ENCODE measurements around the gene STAT5B. TPM values are rescaled to one million over a fixed set of nuclear protein-coding genes. Genes with fewer than 3 reads are reported as not detected.
"Not testable (repeated sequence)": the region's sequence is repeated elsewhere in the genome, so short reads cannot be mapped to it uniquely, and the experiment has no call there.

Gene STAT5B
- total RNA-seq, 1 donor from 2014 or later, result 156 TPM

- intact Hi-C loops (cut with micrococcal nuclease), result no loop called here
Measured at GRCh38 chr17:42200706-42201457, 75.3 kb downstream of the STAT5B start.

DNA sequence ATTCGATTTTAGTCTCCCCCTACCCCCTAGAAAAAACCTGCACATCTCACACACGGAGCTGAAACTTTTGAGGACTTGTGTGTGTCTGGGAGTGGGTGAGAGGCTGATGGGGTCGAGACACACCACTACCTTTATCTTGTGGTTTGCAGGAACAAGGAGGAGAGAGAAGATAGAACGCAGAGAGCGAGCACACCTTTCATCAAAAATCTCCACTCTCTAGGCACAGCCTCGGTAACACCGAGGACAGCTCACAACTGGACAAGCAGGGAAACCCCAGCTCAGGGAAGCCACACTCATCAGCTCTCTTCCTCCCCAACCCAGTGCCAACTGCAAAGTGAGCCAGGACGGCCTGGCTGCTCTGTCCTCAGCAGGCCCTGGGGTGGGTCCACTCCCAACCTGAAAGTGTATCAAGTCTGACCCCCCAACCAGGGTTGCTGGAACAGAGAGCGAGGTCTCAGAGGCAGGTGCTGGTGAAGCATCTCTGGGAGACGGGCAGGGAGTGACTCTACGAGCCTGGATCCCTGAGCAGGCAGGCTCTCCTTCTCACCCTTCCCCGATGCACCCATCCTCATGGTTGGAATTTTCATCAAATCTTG, 76.7 kb downstream of the STAT5B start:
- intact Hi-C loops (cut with micrococcal nuclease), result no loop called here

DNA sequence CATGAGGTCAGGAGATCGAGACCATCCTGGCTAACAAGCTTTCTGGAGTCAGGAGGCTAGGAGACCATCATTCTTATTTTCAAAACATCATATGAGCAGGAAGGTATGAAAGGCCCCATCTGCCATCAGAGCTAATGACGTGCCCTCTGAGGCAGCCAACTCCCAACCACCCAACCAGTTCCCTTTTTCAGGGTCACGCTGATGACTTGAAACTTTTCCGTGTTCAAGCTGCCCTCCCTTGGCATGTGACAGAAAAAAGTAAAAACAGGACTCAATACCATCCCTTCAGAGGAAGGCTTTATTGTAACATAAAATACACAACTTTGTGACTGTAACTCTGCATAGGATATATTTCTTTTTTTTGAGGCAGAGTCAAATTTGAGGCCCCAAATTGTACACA, 77.3 kb downstream of the STAT5B start:
- intact Hi-C loops (cut with micrococcal nuclease), result no loop called here

GRCh38 chr17:42197564-42198156, 78.5 kb downstream of the STAT5B start:
- intact Hi-C loops (cut with micrococcal nuclease), result no loop called here

- intact Hi-C loops (cut with micrococcal nuclease), result loop anchor here (1.0 to 5.0 kb wide), 4 partner anchors 10 to 277 kb away; partner anchors contain the start of gene ACLY
Measured at GRCh38 chr17:42193969-42194899, 82.0 kb downstream of the STAT5B start, which contains the start of gene GHDC. TSS of gene GHDC (minus strand) at chr17:42194494. CDS start at chr17:42193581, 913 bp downstream.

DNA sequence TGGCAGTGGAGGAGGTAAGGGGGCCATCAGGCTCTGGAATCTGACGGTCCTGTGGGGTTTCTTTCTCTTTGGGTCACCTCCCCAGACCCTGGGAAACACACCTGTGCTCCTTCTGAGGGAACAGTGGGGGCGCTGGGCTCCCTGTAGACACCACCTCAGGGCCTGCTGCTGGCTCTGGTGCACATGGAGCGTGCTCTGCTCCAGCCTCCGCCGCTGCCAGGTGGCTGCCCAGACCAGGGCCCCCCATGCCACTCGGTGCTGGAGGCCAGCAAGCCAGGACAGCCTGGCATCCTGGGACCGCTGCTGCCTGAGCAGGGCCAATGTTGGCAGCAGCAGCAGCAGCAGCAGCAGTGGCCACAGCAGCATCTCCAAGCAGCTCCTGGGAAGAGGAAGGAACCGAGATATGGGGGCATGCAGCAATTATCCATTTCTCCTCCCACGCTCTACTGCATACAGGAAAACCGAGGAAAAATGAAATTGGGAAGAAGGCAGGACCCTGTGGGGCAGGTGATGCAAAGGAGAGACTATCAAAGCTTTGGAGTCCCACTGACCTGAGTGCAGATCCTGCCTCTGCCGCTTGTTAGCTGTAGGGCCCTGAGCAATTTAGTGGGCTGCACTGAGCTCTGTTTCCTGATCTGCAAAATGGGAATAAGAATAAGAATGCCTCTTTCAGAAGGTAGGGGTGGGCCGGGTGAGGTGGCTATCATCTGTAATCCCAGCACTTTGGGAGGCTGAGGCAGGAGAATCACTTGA, 82.8 kb downstream of the STAT5B start:
- intact Hi-C loops (cut with micrococcal nuclease), result loop anchor here (5.0 kb wide), 1 partner anchor 276 kb away; the partner anchor contains the start of gene ACLY

- intact Hi-C loops (cut with micrococcal nuclease), result loop anchor here (5.0 kb wide), 1 partner anchor 275 kb away; the partner anchor contains the start of gene ACLY
Measured at GRCh38 chr17:42192189-42193126, 83.7 kb downstream of the STAT5B start.

DNA sequence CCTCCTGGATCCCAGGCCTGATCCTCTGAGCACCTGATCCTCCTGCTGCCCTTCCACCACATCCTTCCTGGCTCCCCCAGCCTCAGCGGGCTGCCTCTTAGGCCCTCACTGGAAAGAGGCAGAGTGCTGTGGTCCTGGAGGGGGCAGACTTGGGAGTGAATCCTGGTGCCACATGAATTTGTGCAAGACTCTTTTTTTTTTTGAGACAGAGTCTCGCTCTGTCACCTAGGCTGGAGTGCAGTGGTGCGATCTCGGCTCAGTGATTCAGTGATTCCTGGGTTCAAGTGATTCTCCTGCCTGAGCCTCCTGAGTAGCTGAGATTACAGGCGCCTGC, 84.9 kb downstream of the STAT5B start:
- intact Hi-C loops (cut with micrococcal nuclease), result loop anchor here (5.0 kb wide), 1 partner anchor 274 kb away; the partner anchor contains the start of gene ACLY

GRCh38 chr17:42190491-42191274, 85.5 kb downstream of the STAT5B start:
- intact Hi-C loops (cut with micrococcal nuclease), result loop anchor here (5.0 kb wide), 1 partner anchor 273 kb away; the partner anchor contains the start of gene ACLY

GRCh38 chr17:42189651-42189965, 86.6 kb downstream of the STAT5B start:
- intact Hi-C loops (cut with micrococcal nuclease), result no loop called here

GRCh38 chr17:42188749-42189650, 87.2 kb downstream of the STAT5B start:
- intact Hi-C loops (cut with micrococcal nuclease), result no loop called here

GRCh38 chr17:42187833-42188232, 88.4 kb downstream of the STAT5B start:
- intact Hi-C loops (cut with micrococcal nuclease), result no loop called here

DNA sequence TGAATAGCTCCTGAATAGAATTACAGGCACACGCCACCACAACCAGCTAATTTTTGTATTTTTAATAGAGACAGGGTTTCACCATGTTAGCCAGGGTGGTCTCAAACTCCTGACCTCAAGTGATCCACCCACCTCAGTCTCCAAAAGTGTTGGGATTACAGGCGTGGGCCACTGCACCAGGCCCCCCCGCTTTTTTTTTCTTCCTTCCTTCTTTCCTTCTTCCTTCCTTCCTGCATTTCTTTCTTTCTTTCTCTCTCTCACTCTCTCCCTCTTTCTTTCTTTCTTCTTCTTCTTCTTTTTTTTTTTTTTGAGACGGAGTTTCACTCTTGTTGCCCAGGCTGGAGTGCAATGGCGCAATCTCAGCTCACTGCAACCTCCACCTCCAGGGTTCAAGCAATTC, 90.0 kb downstream of the STAT5B start:
- intact Hi-C loops (cut with micrococcal nuclease), result not testable (repeated sequence)

- intact Hi-C loops (cut with micrococcal nuclease), result no loop called here
Measured at GRCh38 chr17:42185621-42185930, 90.6 kb downstream of the STAT5B start.

- intact Hi-C loops (cut with micrococcal nuclease), result loop anchor here (1.0 to 5.0 kb wide), 4 partner anchors 9 to 492 kb away; partner anchors contain the start of genes GHDC, NAGLU and PLEKHH3
Measured at GRCh38 chr17:42184713-42185620, 91.2 kb downstream of the STAT5B start, which contains the start of gene HCRT. TSS of gene HCRT (minus strand) at chr17:42185452. CDS start at chr17:42185365, 87 bp downstream.

Data from T-helper 1 cell treated with Interleukin-12 subunit alpha and Interleukin-12 subunit beta and Interleukin-4 antibody, amounts not matched to agents 30 ng/mL and 1 ng/mL, for 36 hours (primary cell).